Body of pancreas (tissue), 4 donors: Measurements from ENCODE around the gene LINC01488. TPM values are rescaled to one million over a fixed set of nuclear protein-coding genes. Genes with fewer than 3 reads are reported as not detected.

Experiments used
- ATAC-seq: fragments of 150-250 bp; one replicate; pipeline ENCODE4 v1.9.1; 2016
- DNase-seq, 4 donors: peaks; one replicate each; pipeline ENCODE4 v3.0.0-alpha.2; 2019
- H3K27ac ChIP-seq, 4 donors: fragments of 200-600 bp; sonication (generic); 1 replicate in 3 of 4; 2 replicates in 1 of 4; pipeline versions ENCODE4 v1.5.1 to v1.6.1; 2016 to 2019; ENCODE audit warnings: mild to moderate bottlenecking in 1 of 4, mixed read lengths in 1 of 4, moderate library complexity in 1 of 4
- H3K27me3 ChIP-seq, 2 donors: fragments of 200-600 bp; sonication (generic); one replicate each; pipeline ENCODE4 v1.6.0; 2016; ENCODE audit warnings: mild to moderate bottlenecking in 1 of 2
- H3K36me3 ChIP-seq, 2 donors: fragments of 200-600 bp; sonication (generic); replicated peaks in 1 of 2; 2 replicates each; pipeline ENCODE4 v1.5.1; 2016; ENCODE audit warnings: low read depth in 2 of 2; ENCODE audit not compliant: insufficient read depth in 1 of 2
- H3K4me1 ChIP-seq: fragments of 200-600 bp; sonication (generic); one replicate; pipeline ENCODE4 v1.6.0; 2016
- H3K4me3 ChIP-seq, 2 donors: fragments of 200-600 bp; sonication (generic); 1 replicate in 1 of 2; 2 replicates in 1 of 2; pipeline ENCODE4 v1.5.1; 2016 to 2019
- H3K9me3 ChIP-seq, 3 donors: fragments of 200-600 bp; sonication (generic); 1 replicate in 2 of 3; 2 replicates in 1 of 3; pipeline ENCODE4 v1.5.1; 2016
- CTCF ChIP-seq, 7 experiments: fragments of 450-650 bp in 4 of 7; fragments of 200-600 bp in 3 of 7; sonication (generic) in 3 of 7; IDR thresholded peaks; one replicate each; pipeline ENCODE4 v1.5.1; 2016 to 2019; ENCODE audit warnings: antibody characterized with exemption in 7 of 7
- POLR2A ChIP-seq, 3 donors: fragments of 450-650 bp; IDR thresholded peaks; one replicate each; pipeline ENCODE4 v1.6.1; 2016; ENCODE audit warnings: antibody characterized with exemption in 3 of 3, mild to moderate bottlenecking in 2 of 3
- WGBS, 2 donors: methylation state at CpG; one replicate each; pipeline ENCODE4 v1.1.5; 2017; 5-methylcytosine and 5-hydroxymethylcytosine counted together
- intact Hi-C: fragments of 100-400 bp; cut with DNase I; formaldehyde crosslinking; loops from one replicate; pipeline ENCODE4 v1.15.1; 2023
- total RNA-seq, 2 donors: library from RNA; depleted of rRNA; stranded (reverse); fragments of >200 nt; gene quantifications; one replicate each; pipeline ENCODE4 v1.1.0, GENCODE V29; 2016

LINC01488 gene
- total RNA-seq, 2 donors from 2014 or later: not detected

DNA sequence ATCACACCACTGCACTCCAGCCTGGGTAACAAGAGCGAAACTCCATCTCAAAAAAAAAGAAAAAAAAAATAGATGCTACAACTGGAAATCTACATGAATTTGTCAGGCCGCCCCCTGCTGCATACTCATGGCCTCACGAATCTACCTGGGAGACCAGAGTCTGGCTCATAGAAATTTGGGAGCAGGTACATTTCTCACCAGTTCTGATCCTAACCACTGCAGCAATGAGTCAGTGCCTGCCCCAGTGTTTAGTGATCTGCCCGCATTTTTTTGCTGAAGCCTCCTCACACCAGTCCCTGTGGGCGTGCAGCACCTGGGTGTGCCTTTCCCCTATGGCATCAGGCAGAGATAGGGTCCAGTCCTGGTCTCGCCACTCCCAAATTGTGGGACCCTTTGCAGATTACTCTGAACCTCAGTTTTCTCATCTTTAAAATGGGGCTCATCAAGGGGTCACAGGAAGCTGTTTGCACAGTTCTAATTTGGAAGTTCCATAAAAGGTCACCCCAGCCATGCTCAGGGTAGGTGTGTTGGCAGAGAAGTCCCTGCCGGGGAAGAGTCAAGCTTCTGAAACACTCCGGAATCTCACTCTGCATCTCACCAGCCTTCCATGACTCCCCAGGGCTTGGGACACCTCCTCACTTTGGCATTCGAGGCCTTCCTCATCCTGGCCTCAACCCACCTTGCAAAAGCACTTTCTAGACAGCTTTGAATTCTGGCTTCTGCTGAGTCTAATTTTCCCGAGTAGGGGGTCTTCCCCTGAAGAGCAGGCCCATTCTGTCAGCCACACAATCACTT, 39.3 kb upstream of the LINC01488 start:
- H3K36me3 ChIP-seq: no peaks in the 10 kb centered on the region
- no peaks in the 10 kb centered on the region for H3K27me3 ChIP-seq
- H3K4me1 ChIP-seq: peaks cover 33% of the 10 kb centered on the region
- peak overlapping the region; percentile 64 to 88 (median 82) for H3K27ac ChIP-seq
- DNase-seq: no peak
- H3K9me3 ChIP-seq: no peaks in the 10 kb centered on the region
- 77% methylated on average over 10 of the region's 10 CpGs for WGBS, 2 donors
- H3K4me3 ChIP-seq: no peak overlapping the region
- no peak for TF ChIP-seq CTCF (IDR thresholded peaks at IDR 0.05)
- no peak for TF ChIP-seq POLR2A (IDR thresholded peaks at IDR 0.05)
- intact Hi-C loops: no loop called here
- ATAC-seq: no peak

GRCh38 chr11:69442807-69443137, 38.7 kb upstream of the LINC01488 start:
- 24 to 44% methylated on average over 8 to 10 of the region's 10 CpGs for WGBS, 2 donors
- intact Hi-C loops: no loop called here
- Histone ChIP-seq H3K27ac (peak overlapping the region; percentile 64 to 88 (median 82)), H3K27me3 (no peaks in the 10 kb centered on the region), H3K9me3 (no peaks in the 10 kb centered on the region), H3K36me3 (no peaks in the 10 kb centered on the region), H3K4me3 (no peak overlapping the region), H3K4me1 (peaks cover 33% of the 10 kb centered on the region)
- DNase-seq (peak; percentile 35 to 51 (median 44)), ATAC-seq (no peak)
- TF ChIP-seq POLR2A (IDR thresholded peaks at IDR 0.05): no peak
- TF ChIP-seq CTCF (IDR thresholded peaks at IDR 0.05): no peak

DNA sequence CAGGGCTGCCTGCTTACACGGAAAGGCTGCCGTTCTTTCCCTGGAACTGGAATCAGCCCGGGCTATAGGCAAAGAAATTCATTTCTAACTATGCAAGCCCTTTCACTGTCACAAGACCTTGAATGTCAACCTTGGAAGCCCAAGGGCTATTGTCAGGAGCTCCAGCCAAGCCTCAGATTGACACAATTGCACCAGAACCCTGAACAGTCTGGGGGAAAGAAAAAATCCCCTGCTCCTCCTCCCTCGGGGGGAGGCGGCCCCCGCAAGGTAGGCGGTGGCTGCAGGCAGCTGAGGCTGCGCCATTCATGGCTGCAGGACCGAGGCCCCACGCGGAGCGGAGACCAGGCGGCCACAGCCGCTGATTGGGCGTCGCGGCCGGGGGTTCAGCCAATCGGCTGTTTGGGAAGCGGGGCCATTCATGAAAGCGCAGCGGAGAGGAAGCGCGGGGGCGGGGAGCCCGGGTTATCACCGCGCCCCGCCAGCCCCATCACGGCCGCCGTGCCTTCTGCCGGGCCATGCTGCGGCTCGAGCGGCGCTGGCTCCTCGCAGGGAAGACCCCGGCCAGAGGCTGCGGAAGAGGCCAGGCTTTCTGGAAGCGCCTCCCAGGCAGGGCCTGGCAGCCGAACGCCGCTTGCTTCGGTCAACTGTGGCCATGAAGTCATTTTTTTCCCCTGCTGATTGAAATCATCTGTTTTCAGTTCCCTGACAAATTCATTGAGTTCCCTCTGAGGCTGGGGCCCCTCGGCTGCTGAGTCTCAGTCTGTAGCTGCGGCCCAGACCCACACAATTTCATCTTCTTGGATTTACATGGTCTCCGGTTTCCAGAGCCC, 38.1 kb upstream of the LINC01488 start:
- H3K27me3 ChIP-seq: no peaks in the 10 kb centered on the region
- 5 to 25% methylated on average over 10 to 48 of the region's 48 CpGs for WGBS, 2 donors
- H3K4me1 ChIP-seq: peaks cover 33% of the 10 kb centered on the region
- TF ChIP-seq POLR2A (IDR thresholded peaks at IDR 0.05): peak; percentile 44 to 64 (median 63)
- no peak for TF ChIP-seq CTCF (IDR thresholded peaks at IDR 0.05)
- no peaks in the 10 kb centered on the region for H3K9me3 ChIP-seq
- intact Hi-C loops: no loop called here
- no peaks in the 10 kb centered on the region for H3K36me3 ChIP-seq
- ATAC-seq (peak; percentile 85), DNase-seq (peak; percentile 73 to 86 (median 84))
- H3K27ac ChIP-seq: peak overlapping the region; percentile 64 to 88 (median 82)
- H3K4me3 ChIP-seq: no peak overlapping the region

- Histone ChIP-seq H3K36me3 (no peaks in the 10 kb centered on the region), H3K27ac (peak overlapping the region; percentile 64 to 88 (median 82)), H3K9me3 (no peaks in the 10 kb centered on the region), H3K4me3 (no peak overlapping the region), H3K27me3 (no peaks in the 10 kb centered on the region), H3K4me1 (peaks cover 34% of the 10 kb centered on the region)
- intact Hi-C loops: no loop called here
- no peak for DNase-seq
- TF ChIP-seq CTCF (IDR thresholded peaks at IDR 0.05): no peak
- no peak for TF ChIP-seq POLR2A (IDR thresholded peaks at IDR 0.05)
- ATAC-seq: no peak
- 37 to 72% methylated on average over 6 of the region's 6 CpGs for WGBS, 2 donors
Measured at GRCh38 chr11:69443968-69444364, 37.5 kb upstream of the LINC01488 start.
